Posterior cingulate gyrus (tissue), 11 donors: ENCODE measurements around the gene DOK1.

Source experiments
- DNase-seq, 10 donors: peaks; one replicate each; pipeline versions ENCODE4 v3.0.0 to v3.0.0-alpha.2; 2020 to 2021; ENCODE audit warnings: mixed read lengths in 3 of 10
- intact Hi-C: fragments of 100-400 bp; cut with DNase I; formaldehyde crosslinking; loops from one replicate; pipeline ENCODE4 v1.15.1; 2023

The DOK1 gene

GRCh38 chr2:74587664-74588277 is 33.3 kb downstream of the DOK1 start:
- peak in 6 of 10 donors; percentile 22 to 91 (median 52) for DNase-seq
- intact Hi-C loops, result loop anchor here (1.0 to 5.0 kb wide), 3 partner anchors 59 to 104 kb away; partner anchors contain the start of genes AUP1, HTRA2 and TTC31

- intact Hi-C loops, result loop anchor here (5.0 kb wide), 1 partner anchor 86 kb away; no protein-coding TSS in a partner anchor
Measured at GRCh38 chr2:74588664-74589063, 34.1 kb downstream of the DOK1 start.

GRCh38 chr2:74593826-74594772 is 39.6 kb downstream of the DOK1 start:
- intact Hi-C loops, result no loop called here

More at GRCh38 chr2:74588664-74589063, 34.1 kb downstream of the DOK1 start:
- DNase-seq, result no peak

GRCh38 chr2:74596584-74596983 is 42.1 kb downstream of the DOK1 start:
- DNase-seq, result no peak

More at GRCh38 chr2:74593826-74594772, 39.6 kb downstream of the DOK1 start:
- no peak for DNase-seq

GRCh38 chr2:74597410-74597809 is 42.9 kb downstream of the DOK1 start:
- intact Hi-C loops, result no loop called here
- DNase-seq, result no peak

More at GRCh38 chr2:74596584-74596983, 42.1 kb downstream of the DOK1 start:
- intact Hi-C loops, result no loop called here

- no peak for DNase-seq
- intact Hi-C loops, result no loop called here
Measured at GRCh38 chr2:74599676-74600075, 45.2 kb downstream of the DOK1 start.

- intact Hi-C loops, result no loop called here
- no peak for DNase-seq
Measured at GRCh38 chr2:74602586-74603281, 48.2 kb downstream of the DOK1 start.

GRCh38 chr2:74603282-74604000 is 48.9 kb downstream of the DOK1 start:
- DNase-seq, result no peak
- intact Hi-C loops, result no loop called here

- intact Hi-C loops, result no loop called here
- no peak for DNase-seq
Measured at GRCh38 chr2:74606927-74607326, 52.4 kb downstream of the DOK1 start.
